IPS-18a (cell line): ENCODE results near the gene CACNA1C.

Experiments
- H3K27ac ChIP-seq: one replicate; pipeline ENCODE4 v1.5.1; 2013; ENCODE audit warnings: low read length
- H3K27me3 ChIP-seq: one replicate; pipeline ENCODE4 v1.6.1; 2013; ENCODE audit warnings: mild to moderate bottlenecking, low read length; ENCODE audit not compliant: control insufficient read depth, insufficient read depth
- H3K36me3 ChIP-seq: one replicate; pipeline ENCODE4 v1.6.1; 2013; ENCODE audit warnings: low read depth, low read length; ENCODE audit not compliant: control insufficient read depth
- H3K4me1 ChIP-seq: one replicate; pipeline ENCODE4 v1.6.1; 2013; ENCODE audit warnings: low read depth, low read length; ENCODE audit not compliant: control insufficient read depth
- H3K4me3 ChIP-seq: one replicate; pipeline ENCODE4 v1.5.1; 2013; ENCODE audit warnings: low read length
- H3K9ac ChIP-seq: one replicate; pipeline ENCODE4 v1.6.1; 2013; ENCODE audit warnings: mild to moderate bottlenecking, low read length, moderate library complexity
- H3K9me3 ChIP-seq: one replicate; pipeline ENCODE4 v1.6.1; 2013; ENCODE audit warnings: low read depth, low read length; ENCODE audit not compliant: control insufficient read depth

The CACNA1C gene

GRCh38 chr12:2348482-2348852 is 295.7 kb downstream of the CACNA1C start:
- no peak overlapping the region for H3K4me3 ChIP-seq
- H3K27ac ChIP-seq: no peak overlapping the region
- H3K36me3 ChIP-seq: no peaks in the 10 kb centered on the region
- H3K27me3 ChIP-seq: no peaks in the 10 kb centered on the region
- H3K9me3 ChIP-seq: no peaks in the 10 kb centered on the region
- H3K4me1 ChIP-seq: peaks cover 11% of the 10 kb centered on the region
- H3K9ac ChIP-seq: no peak overlapping the region

- Histone ChIP-seq H3K4me1 (no peaks in the 10 kb centered on the region), H3K4me3 (no peak overlapping the region), H3K9me3 (no peaks in the 10 kb centered on the region), H3K9ac (no peak overlapping the region), H3K36me3 (no peaks in the 10 kb centered on the region), H3K27me3 (no peaks in the 10 kb centered on the region), H3K27ac (no peak overlapping the region)
Observed at GRCh38 chr12:2351161-2351560, 298.4 kb downstream of the CACNA1C start.

- Histone ChIP-seq H3K4me3 (no peak overlapping the region), H3K4me1 (no peaks in the 10 kb centered on the region), H3K9me3 (no peaks in the 10 kb centered on the region), H3K36me3 (no peaks in the 10 kb centered on the region), H3K27me3 (no peaks in the 10 kb centered on the region), H3K9ac (no peak overlapping the region), H3K27ac (no peak overlapping the region)
Observed at GRCh38 chr12:2352203-2352602, 299.4 kb downstream of the CACNA1C start.

- no peak overlapping the region for H3K27ac ChIP-seq
- no peak overlapping the region for H3K4me3 ChIP-seq
- H3K36me3 ChIP-seq: no peaks in the 10 kb centered on the region
- H3K27me3 ChIP-seq: no peaks in the 10 kb centered on the region
- H3K9me3 ChIP-seq: no peaks in the 10 kb centered on the region
- no peaks in the 10 kb centered on the region for H3K4me1 ChIP-seq
- H3K9ac ChIP-seq: no peak overlapping the region
Observed at GRCh38 chr12:2353281-2353680, 300.5 kb downstream of the CACNA1C start.

- Histone ChIP-seq H3K27ac (no peak overlapping the region), H3K4me1 (no peaks in the 10 kb centered on the region), H3K36me3 (no peaks in the 10 kb centered on the region)
Observed at GRCh38 chr12:2353691-2354090, 300.9 kb downstream of the CACNA1C start.

GRCh38 chr12:2354151-2354991 is 301.6 kb downstream of the CACNA1C start:
- no peaks in the 10 kb centered on the region for H3K9me3 ChIP-seq
- no peak overlapping the region for H3K27ac ChIP-seq
- no peaks in the 10 kb centered on the region for H3K36me3 ChIP-seq
- no peaks in the 10 kb centered on the region for H3K27me3 ChIP-seq
- no peak overlapping the region for H3K4me3 ChIP-seq
- no peak overlapping the region for H3K9ac ChIP-seq
- no peaks in the 10 kb centered on the region for H3K4me1 ChIP-seq

More at GRCh38 chr12:2353691-2354090, 300.9 kb downstream of the CACNA1C start:
- Histone ChIP-seq H3K4me3 (no peak overlapping the region), H3K9ac (no peak overlapping the region), H3K9me3 (no peaks in the 10 kb centered on the region), H3K27me3 (no peaks in the 10 kb centered on the region)

- H3K4me1 ChIP-seq: no peaks in the 10 kb centered on the region
- H3K36me3 ChIP-seq: no peaks in the 10 kb centered on the region
- H3K9ac ChIP-seq: no peak overlapping the region
- no peak overlapping the region for H3K4me3 ChIP-seq
- no peaks in the 10 kb centered on the region for H3K9me3 ChIP-seq
- no peaks in the 10 kb centered on the region for H3K27me3 ChIP-seq
- H3K27ac ChIP-seq: no peak overlapping the region
Observed at GRCh38 chr12:2355198-2355597, 302.4 kb downstream of the CACNA1C start.

GRCh38 chr12:2355604-2356003 is 302.8 kb downstream of the CACNA1C start:
- Histone ChIP-seq H3K4me3 (no peak overlapping the region), H3K27me3 (no peaks in the 10 kb centered on the region), H3K36me3 (no peaks in the 10 kb centered on the region), H3K27ac (no peak overlapping the region), H3K4me1 (no peaks in the 10 kb centered on the region), H3K9ac (no peak overlapping the region), H3K9me3 (no peaks in the 10 kb centered on the region)

GRCh38 chr12:2356601-2357125 is 303.9 kb downstream of the CACNA1C start:
- Histone ChIP-seq H3K36me3 (no peaks in the 10 kb centered on the region), H3K4me3 (no peak overlapping the region), H3K9me3 (no peaks in the 10 kb centered on the region), H3K27ac (no peak overlapping the region), H3K4me1 (no peaks in the 10 kb centered on the region), H3K9ac (no peak overlapping the region), H3K27me3 (no peaks in the 10 kb centered on the region)

- Histone ChIP-seq H3K4me3 (no peak overlapping the region), H3K36me3 (no peaks in the 10 kb centered on the region), H3K9me3 (no peaks in the 10 kb centered on the region), H3K27me3 (no peaks in the 10 kb centered on the region), H3K9ac (no peak overlapping the region), H3K4me1 (no peaks in the 10 kb centered on the region), H3K27ac (no peak overlapping the region)
Observed at GRCh38 chr12:2358986-2359658, 306.3 kb downstream of the CACNA1C start.

GRCh38 chr12:2359725-2360629 is 307.2 kb downstream of the CACNA1C start:
- Histone ChIP-seq H3K4me1 (peaks cover 3% of the 10 kb centered on the region), H3K27ac (no peak overlapping the region), H3K36me3 (no peaks in the 10 kb centered on the region), H3K9ac (no peak overlapping the region), H3K4me3 (no peak overlapping the region), H3K27me3 (no peaks in the 10 kb centered on the region), H3K9me3 (no peaks in the 10 kb centered on the region)
